Measurements from ENCODE around the gene SYN1. TPM values are rescaled to one million over a fixed set of nuclear protein-coding genes. Genes with fewer than 3 reads are reported as not detected.

Gene SYN1
- polyA plus RNA-seq, 1 donor (not counting 4 experiments of a cell fraction or from before 2014, with no cell fraction given): 0.07 TPM

GRCh38 chrX:47540754-47541538 lies 78.7 kb downstream of the SYN1 start:
- Histone ChIP-seq H3K4me2 (ENCODE audit: control insufficient read depth, extremely low read depth, insufficient read depth, low read depth, low read length) (peak overlapping the region; percentile 58), H3K27me3 (ENCODE audit: control insufficient read depth, extremely low read depth, insufficient read depth, low read length) (no peaks in the 10 kb centered on the region), H3K9ac (ENCODE audit: control insufficient read depth, extremely low read depth, insufficient read depth, low read length) (no peak overlapping the region), H3K4me3 (ENCODE audit: control insufficient read depth in 2 of 3, extremely low read depth in 1 of 3, insufficient read depth in 2 of 3, low read depth in 1 of 3, low read length in 3 of 3) (no peak overlapping the region), H3K27ac (ENCODE audit: control insufficient read depth, insufficient read depth, low read length) (no peak overlapping the region), H3K9me3 (ENCODE audit: control insufficient read depth, low read depth, low read length) (no peaks in the 10 kb centered on the region), H3K79me2 (ENCODE audit: control insufficient read depth, insufficient read depth, low read length) (no peaks in the 10 kb centered on the region), H3K9me1 (ENCODE audit: control insufficient read depth, extremely low read depth, insufficient read depth, low read length) (no peaks in the 10 kb centered on the region), H3K36me3 (ENCODE audit: control insufficient read depth in 2 of 2, extremely low read depth in 1 of 2, insufficient read depth in 2 of 2, low read length in 2 of 2) (no peaks in the 10 kb centered on the region), H3K4me1 (ENCODE audit: control insufficient read depth, extremely low read depth, insufficient read depth, low read length) (peaks cover 3% of the 10 kb centered on the region), H2AFZ (ENCODE audit: control insufficient read depth, low read length) (peak overlapping the region; percentile 52), H4K20me1 (ENCODE audit: control insufficient read depth, extremely low read depth, insufficient read depth, low read length) (no peaks in the 10 kb centered on the region)
- FAIRE-seq: peak; percentile 79
- peak; percentile 46 to 51 (median 48) for TF ChIP-seq CTCF (optimal IDR thresholded peaks at IDR 0.05 in 1 of 3, IDR thresholded peaks at IDR 0.05 in 1 of 3, conservative IDR thresholded peaks at IDR 0.05 in 1 of 3; ENCODE audit: extremely low read depth in 1 of 3, insufficient read depth in 2 of 3, low read length in 3 of 3)
- TF ChIP-seq EZH2 (IDR thresholded peaks at IDR 0.05; ENCODE audit: low read length): no peak
- dilution Hi-C loops (cut with MboI; ENCODE audit: extremely low pct_ligation_motif_present, low sequenced_read_pairs): no loop called here
- no peak for DNase-seq (ENCODE audit: low read depth, low spot score)

- TF ChIP-seq CTCF (optimal IDR thresholded peaks at IDR 0.05 in 1 of 3, IDR thresholded peaks at IDR 0.05 in 1 of 3, conservative IDR thresholded peaks at IDR 0.05 in 1 of 3; ENCODE audit: extremely low read depth in 1 of 3, insufficient read depth in 2 of 3, low read length in 3 of 3) (no peak), EZH2 (IDR thresholded peaks at IDR 0.05; ENCODE audit: low read length) (no peak)
- no peaks in the 10 kb centered on the region for H3K79me2 ChIP-seq (ENCODE audit: control insufficient read depth, insufficient read depth, low read length)
- dilution Hi-C loops (cut with MboI; ENCODE audit: extremely low pct_ligation_motif_present, low sequenced_read_pairs): no loop called here
These were observed 79.8 kb downstream of the SYN1 start for GRCh38 chrX:47539860-47540259.

More at GRCh38 chrX:47539860-47540259, 79.8 kb downstream of the SYN1 start:
- Histone ChIP-seq H3K4me3 (ENCODE audit: control insufficient read depth in 2 of 3, extremely low read depth in 1 of 3, insufficient read depth in 2 of 3, low read depth in 1 of 3, low read length in 3 of 3) (no peak overlapping the region), H2AFZ (ENCODE audit: control insufficient read depth, low read length) (no peak overlapping the region), H3K9me1 (ENCODE audit: control insufficient read depth, extremely low read depth, insufficient read depth, low read length) (no peaks in the 10 kb centered on the region), H3K27ac (ENCODE audit: control insufficient read depth, insufficient read depth, low read length) (no peak overlapping the region), H3K4me1 (ENCODE audit: control insufficient read depth, extremely low read depth, insufficient read depth, low read length) (peaks cover 3% of the 10 kb centered on the region), H4K20me1 (ENCODE audit: control insufficient read depth, extremely low read depth, insufficient read depth, low read length) (no peaks in the 10 kb centered on the region), H3K9ac (ENCODE audit: control insufficient read depth, extremely low read depth, insufficient read depth, low read length) (no peak overlapping the region), H3K27me3 (ENCODE audit: control insufficient read depth, extremely low read depth, insufficient read depth, low read length) (no peaks in the 10 kb centered on the region), H3K4me2 (ENCODE audit: control insufficient read depth, extremely low read depth, insufficient read depth, low read depth, low read length) (no peak overlapping the region), H3K36me3 (ENCODE audit: control insufficient read depth in 2 of 2, extremely low read depth in 1 of 2, insufficient read depth in 2 of 2, low read length in 2 of 2) (no peaks in the 10 kb centered on the region), H3K9me3 (ENCODE audit: control insufficient read depth, low read depth, low read length) (no peaks in the 10 kb centered on the region)
- DNase-seq (ENCODE audit: low read depth, low spot score): no peak
- no peak for FAIRE-seq
